RCC 7860 (cell line): ENCODE results near the gene SIRPG.
"Not testable (repeated sequence)": the region's sequence is repeated elsewhere in the genome, so short reads cannot be mapped to it uniquely, and the experiment has no call there.

Experiments used
- DNase-seq: peaks from one replicate; pipeline ENCODE4 v3.0.0-alpha.2; 2015; ENCODE audit warnings: low spot score
- FAIRE-seq: peaks from 2 replicates; lab custom pipeline; 2012; peaks lifted over from hg19 to GRCh38; lab: Jason Lieb, UNC

Gene SIRPG

DNA sequence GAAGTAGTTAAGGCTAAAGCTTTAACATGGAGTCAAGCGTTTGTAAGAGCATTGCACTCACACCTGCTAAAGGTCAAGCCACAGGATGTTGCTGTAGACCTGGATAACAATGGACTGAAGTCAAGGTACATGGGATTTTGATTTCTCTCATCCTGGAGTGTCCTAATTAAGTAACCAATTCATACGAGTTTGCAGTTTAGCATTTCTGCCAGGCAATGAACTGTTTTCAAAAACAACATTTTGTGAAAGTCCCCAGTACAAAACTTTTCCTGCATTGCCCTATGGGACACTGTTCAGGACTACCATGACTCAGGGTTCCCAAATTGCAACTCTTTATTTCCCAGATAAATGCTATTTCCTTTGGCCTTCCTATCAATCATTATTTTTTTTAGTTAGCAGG lies 20.4 kb downstream of the SIRPG start:
- FAIRE-seq (no peak), DNase-seq (no peak)

DNA sequence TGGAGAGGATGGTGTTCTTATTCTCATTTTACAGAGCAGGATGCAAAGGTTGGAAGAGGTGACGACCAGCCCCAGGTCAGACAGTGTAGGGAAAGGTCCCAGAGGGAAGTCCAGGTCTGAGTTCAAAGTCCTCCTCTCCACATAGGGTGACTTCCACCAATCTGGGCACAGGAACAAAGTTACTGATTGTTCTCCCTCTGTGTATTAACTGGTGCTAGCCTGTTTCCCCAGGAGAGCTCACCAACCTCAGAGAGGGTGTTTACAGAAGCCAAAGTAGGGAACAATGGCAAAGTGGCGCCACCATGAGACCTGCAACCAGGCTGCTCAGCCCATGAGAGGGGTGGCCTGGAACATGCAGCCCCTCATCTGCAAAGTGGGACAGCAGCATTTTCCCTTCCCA lies 21.0 kb downstream of the SIRPG start:
- FAIRE-seq (no peak), DNase-seq (no peak)

DNA sequence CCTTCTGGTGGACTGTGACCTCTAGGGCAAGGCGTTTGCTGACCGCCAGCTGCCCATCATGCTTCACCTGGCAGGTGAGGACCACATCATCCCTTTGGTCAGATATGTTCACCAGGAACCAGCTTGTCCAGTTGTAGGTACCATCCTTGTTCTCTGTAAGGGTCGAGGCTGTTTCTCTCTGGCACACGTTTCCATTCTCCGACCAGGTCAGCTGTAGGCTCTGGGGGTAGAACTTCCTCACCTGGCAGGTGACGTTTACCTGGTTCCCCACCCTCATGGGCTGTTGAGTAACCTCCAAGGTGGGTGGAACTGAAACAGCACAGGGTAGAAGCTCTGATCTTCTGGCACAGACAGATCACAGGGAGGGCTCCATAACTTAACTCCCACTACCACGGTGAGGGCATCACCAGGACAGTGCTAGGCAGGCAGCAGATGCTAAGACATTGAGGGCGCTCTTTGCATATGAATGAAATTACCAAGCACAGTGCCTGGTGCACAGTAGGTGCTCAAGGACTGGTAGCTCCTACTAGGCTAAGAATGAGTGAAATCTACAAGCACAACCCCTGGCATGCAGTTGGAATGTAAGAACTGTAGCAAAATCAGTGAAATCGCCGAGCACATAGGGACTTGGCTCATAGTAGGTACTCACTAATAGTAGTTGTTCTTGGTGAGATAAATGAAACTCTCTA lies 22.1 kb downstream of the SIRPG start:
- no peak for FAIRE-seq
- no peak for DNase-seq

DNA sequence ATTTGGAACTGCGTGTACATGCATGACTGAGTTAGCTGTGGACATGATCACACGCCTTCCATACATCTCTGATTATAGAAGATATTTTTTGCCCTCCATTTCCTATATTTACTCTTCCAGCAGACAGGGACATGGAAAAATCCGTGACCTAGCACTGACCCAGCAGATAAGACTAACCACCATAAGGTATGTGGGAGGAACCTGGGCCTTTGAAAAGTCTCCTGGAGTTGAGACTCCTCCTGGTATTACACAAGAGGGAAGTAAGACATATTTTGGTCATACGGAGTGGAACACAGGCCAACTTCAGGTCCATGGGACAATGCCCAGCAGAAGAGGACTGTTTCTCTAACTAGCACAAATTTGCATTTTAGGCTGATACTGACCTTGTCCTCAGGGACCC lies 24.0 kb downstream of the SIRPG start:
- DNase-seq (no peak), FAIRE-seq (no peak)

- DNase-seq (no peak), FAIRE-seq (no peak)
Measured at GRCh38 chr20:1632178-1632577, 25.4 kb downstream of the SIRPG start.

DNA sequence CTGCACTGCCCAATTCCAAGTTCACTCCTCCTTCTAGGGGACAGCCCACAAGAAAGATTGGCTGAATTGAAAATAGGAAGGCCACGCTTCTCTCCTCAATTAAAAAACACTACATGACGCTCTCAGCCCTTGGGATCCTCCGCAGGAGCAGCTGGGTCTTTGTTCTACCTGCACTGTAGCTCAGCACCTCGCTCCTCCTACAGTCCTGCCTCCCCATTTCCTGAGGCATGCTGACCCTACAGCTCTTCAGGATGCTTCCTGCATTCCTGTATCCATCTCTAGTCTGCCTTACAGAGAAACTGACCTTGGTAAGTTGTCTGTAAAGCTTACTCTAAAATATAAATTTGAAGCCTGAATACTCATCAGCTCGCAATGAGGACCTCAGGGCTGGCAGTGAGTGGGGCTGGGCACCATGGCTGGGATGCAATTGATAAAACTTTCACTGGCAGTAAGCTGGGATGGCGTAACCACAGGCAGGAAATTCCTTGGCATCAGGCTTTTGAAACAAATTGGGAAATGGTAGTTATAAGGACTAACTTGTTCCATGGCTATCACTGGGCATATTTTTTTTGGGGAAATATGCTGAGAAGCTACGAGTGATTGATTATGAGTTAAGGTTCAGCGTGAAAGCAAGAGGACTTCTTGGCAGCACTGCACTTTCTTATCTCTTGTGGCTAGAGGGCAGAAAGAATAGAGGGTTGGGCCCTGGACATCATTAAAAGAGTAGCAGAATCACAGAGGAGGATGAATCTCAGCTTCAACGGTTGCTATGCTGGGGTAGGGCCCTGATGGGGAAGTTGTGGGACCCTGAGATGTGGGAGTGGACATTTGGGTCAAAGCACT lies 26.0 kb downstream of the SIRPG start:
- FAIRE-seq, result no peak
- no peak for DNase-seq

GRCh38 chr20:1630186-1630585 lies 27.4 kb downstream of the SIRPG start:
- no peak for DNase-seq

DNA sequence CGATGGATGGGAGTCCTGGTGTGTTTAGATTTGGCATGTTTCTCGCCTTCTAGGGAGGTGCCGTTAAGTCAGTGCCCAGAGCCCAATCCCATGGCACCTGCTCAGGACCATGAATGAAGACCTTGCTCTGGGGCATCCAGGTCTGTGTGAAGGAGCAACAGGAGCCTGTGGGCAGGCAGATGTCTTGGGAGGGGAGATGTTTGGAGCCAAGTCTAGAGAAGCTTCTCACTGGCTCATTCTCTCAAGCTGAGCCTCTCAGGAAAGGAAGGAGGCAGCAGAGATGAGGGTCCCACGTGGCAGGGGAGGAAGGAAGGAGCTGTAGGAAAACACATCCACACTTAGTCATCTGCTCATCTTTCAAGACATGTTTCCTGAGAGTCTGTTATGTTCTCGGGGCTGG lies 28.3 kb downstream of the SIRPG start:
- no peak for DNase-seq
- no peak for FAIRE-seq

More at GRCh38 chr20:1630186-1630585, 27.4 kb downstream of the SIRPG start:
- FAIRE-seq, result no peak

DNA sequence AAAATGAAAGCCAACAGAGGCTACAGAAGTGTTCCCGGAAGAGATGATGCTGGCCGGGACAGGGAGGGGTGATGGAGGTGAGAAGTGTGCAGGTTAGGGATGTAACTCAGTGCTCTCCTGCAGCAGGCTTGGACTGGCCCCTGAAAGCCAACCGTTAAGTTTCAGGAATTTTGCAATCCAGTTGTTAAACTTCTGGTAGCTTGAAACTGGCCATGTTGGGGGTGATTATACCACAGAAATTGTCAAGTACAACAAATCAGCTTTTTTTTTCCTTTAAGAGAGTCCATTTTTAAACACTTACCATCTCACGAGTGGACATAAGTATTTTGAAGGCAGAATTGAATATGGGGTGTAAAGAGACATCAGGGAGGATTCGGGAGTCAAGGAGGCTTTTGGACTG lies 29.0 kb downstream of the SIRPG start:
- FAIRE-seq (no peak), DNase-seq (no peak)

DNA sequence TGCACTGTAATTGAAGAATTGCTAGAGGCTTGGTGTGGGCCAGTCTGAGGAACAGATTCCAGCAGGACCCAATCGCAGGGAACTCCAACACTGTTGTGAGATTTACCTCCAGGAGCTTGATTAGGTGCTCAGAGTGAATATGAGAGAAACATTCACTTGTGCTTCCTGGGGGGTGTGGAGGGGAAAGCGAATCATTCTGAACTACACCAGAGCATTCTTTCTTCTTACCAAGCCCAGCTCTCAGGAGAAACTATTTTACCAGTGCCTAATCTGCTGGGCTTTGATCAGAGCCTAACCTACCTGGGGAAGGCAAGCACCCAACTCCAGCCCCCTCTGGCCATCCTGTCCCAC lies 30.4 kb downstream of the SIRPG start:
- FAIRE-seq (no peak), DNase-seq (no peak)

GRCh38 chr20:1626528-1627199 lies 30.9 kb downstream of the SIRPG start:
- DNase-seq (no peak), FAIRE-seq (no peak)

- FAIRE-seq (no peak), DNase-seq (no peak)
Measured at GRCh38 chr20:1625083-1625690, 32.4 kb downstream of the SIRPG start.

DNA sequence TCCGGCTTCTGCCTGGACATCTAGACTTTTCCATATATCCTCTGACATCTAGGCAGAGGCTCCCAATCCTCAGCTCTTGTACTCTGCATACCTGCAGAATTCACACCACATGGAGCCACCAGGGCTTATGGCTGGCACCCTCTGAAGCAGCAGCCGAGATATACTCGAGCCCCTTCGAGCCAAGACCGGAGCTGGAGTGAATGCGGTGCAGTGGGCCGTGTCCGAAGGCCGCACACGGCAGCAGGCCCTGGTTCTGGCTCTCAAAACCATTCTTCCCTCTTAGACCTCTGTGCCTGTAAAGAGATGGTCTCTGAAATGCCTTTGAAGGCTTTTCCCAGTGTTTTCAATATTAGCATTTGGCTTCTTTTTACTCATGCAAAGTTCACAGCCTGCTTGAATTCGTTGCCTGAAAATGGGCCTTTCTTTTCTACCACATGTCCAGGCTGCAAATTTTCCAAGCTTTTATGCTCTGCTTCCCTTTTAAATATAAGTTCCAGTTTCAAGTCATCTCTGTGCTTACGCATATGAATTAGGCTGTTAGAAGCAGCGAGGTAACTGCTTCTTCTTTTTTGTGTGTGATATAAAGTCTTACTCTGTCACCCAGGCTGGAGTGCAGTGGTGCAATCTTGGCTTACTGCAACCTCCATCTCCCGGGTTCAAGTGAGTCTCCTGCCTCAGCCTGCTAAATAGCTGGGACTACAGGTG lies 33.9 kb downstream of the SIRPG start:
- DNase-seq, result no peak
- FAIRE-seq, result no peak

- FAIRE-seq (no peak), DNase-seq (no peak)
Measured at GRCh38 chr20:1622450-1622849, 35.1 kb downstream of the SIRPG start.

DNA sequence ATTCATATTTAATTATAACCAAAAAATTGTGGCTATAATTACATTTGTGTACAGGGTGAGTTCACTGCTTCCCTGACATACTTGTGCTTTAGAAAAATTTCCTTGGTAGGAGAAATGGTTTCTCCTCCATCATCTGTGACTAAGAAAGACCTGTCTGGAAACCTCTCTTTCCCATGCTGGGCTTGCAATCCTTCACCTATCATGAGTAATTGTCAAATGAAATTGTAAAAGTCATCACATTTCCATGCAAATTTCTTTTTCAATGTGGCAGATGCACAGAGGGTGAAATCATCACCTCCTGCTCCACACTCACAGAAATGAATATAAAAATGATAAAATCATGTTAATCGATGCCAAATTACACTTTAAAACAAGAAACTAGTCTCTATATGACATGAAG lies 36.3 kb downstream of the SIRPG start:
- FAIRE-seq, result no peak
- no peak for DNase-seq

- FAIRE-seq, result no peak
- DNase-seq, result no peak
Measured at GRCh38 chr20:1619861-1620444, 37.6 kb downstream of the SIRPG start, which contains the start of gene SIRPB1. Gene SIRPB1 (minus strand): TSS chr20:1620009. CDS start chr20:1619944, 65 bp downstream.

DNA sequence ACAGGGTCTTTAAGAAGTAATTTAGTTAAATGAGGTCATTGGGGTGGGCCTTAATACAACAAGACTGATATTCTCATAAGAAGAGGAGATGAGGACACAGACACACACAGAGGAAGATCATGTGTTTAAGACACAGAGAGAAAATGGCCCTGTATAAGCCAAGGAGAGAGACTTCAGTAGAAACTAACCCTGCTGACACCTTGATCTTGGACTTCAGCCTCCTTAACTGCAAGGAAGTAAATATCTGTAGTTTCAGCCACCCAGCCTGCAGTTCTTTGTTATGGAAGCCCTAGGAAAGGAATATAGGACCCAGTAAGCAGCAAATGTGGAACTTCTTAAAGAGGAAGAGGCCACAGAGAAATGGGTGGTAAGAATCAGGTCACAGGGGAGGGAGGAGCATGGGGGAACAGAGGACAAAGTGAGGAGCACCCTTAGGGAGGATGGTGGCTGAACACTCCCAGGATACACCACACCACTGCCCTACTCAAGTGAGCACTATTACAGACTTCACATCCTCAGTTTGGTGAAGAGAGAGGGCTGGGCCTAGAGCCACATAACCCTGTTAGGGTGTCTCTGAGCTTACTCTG lies 38.5 kb downstream of the SIRPG start:
- FAIRE-seq, result no peak
- DNase-seq, result no peak

DNA sequence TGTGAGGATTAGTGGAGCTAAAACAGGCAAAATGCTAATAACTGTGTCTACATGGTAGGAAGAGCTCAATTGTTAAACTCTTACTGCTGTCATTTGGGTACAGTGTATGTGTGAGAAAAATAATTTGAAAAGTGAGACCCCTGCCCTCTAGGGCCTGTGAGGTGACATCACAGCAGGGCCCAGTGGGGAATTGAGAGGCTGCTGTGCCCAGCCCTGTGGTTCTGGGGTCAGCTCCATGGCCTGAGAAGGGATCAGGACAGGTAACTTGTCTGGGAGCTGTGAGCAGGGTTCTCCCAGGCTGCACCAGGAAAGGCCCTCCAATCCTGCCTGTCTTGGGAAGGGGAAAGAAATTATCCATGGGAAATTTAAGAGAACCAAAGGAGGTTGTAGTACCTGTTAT lies 39.1 kb downstream of the SIRPG start:
- DNase-seq (no peak), FAIRE-seq (no peak)

- DNase-seq, result no peak
- no peak for FAIRE-seq
Measured at GRCh38 chr20:1616858-1617434, 40.6 kb downstream of the SIRPG start.

GRCh38 chr20:1610404-1610803 lies 47.2 kb downstream of the SIRPG start:
- DNase-seq, FAIRE-seq: not testable (repeated sequence)
